Activated naive CD8-positive, alpha-beta T cell treated with anti-CD3 and anti-CD28 coated beads, Interleukin-2, amount 50 U/mL, for 16 hours (primary cell): ENCODE results near the gene TBC1D5.
"Not testable (repeated sequence)": the region's sequence is repeated elsewhere in the genome, so short reads cannot be mapped to it uniquely, and the experiment has no call there.

Experiments used
- DNase-seq: peaks from one replicate; pipeline ENCODE4 v3.0.0-alpha.2; 2020; ENCODE audit warnings: low read depth, low spot score

Gene TBC1D5

GRCh38 chr3:17356585-17356984 is 385.8 kb downstream of the TBC1D5 start:
- DNase-seq = no peak

DNA sequence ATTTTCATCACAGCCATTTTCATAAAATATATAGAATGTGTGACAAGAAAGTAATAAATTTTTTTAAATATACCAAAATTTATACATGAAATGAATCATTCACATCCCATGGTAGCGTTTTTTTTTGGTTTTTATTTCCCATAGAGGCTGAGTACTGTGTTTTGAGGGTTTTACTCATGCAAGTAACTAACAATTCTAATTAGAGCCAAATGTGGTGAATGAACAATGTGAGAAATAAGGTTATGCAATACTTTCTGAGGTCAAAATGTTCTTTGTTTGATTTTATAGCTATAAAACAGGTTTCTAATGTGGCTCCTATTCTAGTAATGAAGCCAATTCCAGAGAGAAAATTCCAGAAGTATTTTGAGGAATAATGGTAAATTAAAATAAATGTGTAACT is 386.8 kb downstream of the TBC1D5 start:
- DNase-seq = no peak

DNA sequence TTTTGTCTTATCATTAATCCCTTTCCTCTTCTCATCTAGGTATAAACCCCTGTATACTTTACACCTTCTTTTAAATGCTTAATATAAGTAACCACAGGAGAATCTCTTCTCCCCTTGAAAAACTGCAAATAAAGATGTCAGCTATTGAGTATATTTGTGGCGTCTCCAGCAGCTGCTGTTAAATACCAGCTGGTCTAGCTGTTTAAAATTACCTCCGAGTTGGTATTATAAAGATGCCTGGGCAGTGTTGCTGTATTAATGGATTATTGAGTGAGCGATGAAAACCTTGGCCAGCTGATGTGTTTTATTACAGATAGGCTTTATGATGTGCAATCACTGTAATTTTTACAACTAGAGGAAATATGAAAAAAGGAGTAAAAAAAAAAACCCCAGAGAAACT is 388.1 kb downstream of the TBC1D5 start:
- no peak for DNase-seq

DNA sequence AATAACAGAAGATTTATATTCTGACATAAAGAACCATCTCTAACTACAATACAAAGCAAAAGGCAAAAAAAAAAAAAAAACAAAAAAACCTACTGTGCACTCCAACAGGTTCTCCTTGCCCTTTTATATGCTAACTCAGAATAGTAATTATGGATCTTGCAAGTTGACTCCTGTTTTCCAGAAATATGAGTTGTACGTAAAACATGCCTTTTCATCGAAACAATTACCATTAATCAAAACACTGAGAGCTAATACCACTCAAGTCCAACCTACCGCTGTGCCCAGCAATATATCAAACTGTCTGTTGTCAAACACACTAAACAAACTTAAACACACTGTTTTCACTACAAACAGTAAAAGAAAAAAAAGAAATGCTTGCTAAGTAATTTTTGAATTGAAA is 389.8 kb downstream of the TBC1D5 start:
- DNase-seq = no peak

GRCh38 chr3:17351193-17351592 is 391.2 kb downstream of the TBC1D5 start:
- not testable (repeated sequence) for DNase-seq

DNA sequence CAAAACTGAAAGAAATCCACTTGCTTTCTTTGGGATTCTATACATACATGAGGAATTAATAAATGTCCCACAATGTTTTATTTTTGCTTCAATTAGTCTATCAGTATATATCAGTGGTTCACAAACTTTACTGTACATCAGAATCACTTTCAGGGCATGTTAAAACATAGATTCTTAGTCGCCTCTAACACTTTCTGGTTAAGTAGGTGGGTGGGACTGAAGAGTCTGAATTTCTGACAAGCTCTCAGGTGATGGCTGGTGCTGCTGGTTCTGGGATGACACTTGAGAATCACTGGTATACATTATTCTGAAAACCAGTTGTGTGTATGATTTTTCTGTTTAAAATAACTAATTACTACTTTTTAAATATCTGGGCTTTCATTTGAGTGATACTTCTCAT is 393.3 kb downstream of the TBC1D5 start:
- no peak for DNase-seq

GRCh38 chr3:17342119-17342518 is 400.3 kb downstream of the TBC1D5 start:
- DNase-seq = no peak

GRCh38 chr3:17340693-17341092 is 401.7 kb downstream of the TBC1D5 start:
- no peak for DNase-seq

GRCh38 chr3:17340261-17340660 is 402.2 kb downstream of the TBC1D5 start:
- DNase-seq = no peak

DNA sequence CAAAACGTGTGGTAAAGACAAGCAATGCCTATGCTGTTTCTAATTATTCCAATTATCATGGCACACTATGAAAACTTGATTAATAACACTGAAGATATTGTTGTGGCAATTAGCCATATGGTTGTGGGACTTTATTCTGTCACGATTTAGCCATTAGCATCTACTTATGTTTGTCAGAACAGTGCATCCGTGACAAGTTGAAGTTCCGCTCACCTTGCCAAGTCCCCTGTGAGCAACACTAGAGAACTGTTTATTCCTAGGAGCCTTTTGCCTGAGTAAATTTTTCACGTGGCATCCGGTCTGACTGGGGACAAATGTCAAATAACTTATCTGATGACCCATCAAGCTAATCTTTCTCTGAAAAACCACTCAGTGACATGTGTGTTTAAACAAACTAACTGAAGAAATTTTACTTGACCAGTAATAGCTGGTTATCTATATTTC is 403.3 kb downstream of the TBC1D5 start:
- DNase-seq = no peak

DNA sequence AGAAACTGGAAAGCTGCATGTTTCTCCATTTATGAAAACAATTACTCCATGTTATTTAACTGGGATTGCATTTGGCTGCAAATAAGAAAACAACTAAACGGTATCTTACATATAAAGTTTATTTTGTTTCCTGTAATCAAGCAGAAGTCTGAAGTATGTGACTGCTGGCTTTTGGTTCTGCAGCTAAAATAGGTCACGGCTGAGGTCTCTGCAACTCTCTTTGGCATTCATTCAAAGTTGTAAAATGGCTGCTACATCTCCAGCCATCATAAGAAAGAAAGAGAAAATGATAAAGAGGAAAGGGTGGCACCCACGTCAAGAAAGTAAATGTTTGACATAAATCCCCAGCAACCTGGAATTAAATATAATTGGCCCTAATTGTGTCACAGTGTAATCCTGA is 406.1 kb downstream of the TBC1D5 start:
- DNase-seq = no peak

GRCh38 chr3:17333893-17334292 is 408.5 kb downstream of the TBC1D5 start:
- DNase-seq = no peak

- DNase-seq = no peak
Observed at GRCh38 chr3:17333446-17333845, 409.0 kb downstream of the TBC1D5 start.

- DNase-seq = no peak
Observed at GRCh38 chr3:17330660-17331059, 411.8 kb downstream of the TBC1D5 start.

GRCh38 chr3:17329927-17330326 is 412.5 kb downstream of the TBC1D5 start:
- DNase-seq = no peak

DNA sequence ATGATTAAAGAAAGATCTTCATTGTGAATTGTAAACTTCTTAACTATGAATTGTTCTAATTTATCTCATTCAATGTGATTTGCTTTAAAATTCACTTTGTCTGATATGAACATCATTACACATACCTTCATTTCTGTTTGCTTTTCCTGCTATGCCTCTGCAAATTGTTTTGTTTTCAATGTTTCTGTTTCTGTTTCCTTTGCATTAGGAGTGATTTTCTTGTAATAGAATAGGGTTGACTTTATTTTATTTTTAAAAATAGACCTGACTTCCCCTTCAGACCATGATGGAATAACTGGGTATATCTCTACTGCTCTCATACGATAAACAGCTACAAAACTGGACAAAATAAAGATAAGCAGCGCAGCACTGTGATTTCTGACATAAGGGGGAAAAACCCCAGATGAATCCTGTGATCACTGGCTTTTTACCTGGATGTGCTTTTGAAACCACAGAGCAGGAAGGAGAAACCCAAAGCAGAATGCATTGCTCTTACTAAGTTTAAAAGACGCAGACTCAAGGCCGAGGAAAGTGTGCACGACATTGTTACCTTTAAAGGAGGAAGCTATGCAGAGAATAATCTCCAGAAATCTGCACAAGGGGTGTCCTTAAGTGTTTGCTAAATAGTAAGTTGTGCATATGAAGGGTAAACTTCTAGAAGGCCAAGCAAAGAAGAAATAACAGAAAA is 420.2 kb downstream of the TBC1D5 start:
- DNase-seq = no peak

DNA sequence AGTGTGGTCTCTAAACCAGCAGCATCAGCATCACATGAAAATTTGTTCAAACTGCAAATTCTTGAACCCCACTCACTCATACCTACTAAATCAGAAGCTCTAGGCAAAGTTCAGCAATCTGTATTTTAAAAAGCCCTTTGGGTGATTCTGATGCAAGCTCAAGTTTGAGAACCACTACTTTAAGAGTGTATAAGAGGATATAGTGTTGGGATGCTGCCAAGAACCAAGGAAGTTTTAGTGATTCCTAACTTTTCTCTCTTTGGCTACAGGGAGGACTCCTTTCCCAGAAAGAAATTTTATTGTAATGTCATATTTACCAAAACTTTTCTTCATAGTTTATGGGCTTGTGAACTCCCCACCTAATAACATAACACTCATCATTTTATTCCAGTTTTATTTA is 422.2 kb downstream of the TBC1D5 start:
- DNase-seq = no peak

- no peak for DNase-seq
Observed at GRCh38 chr3:17315897-17316296, 426.5 kb downstream of the TBC1D5 start.

- DNase-seq = no peak
Observed at GRCh38 chr3:17314171-17314570, 428.3 kb downstream of the TBC1D5 start.

DNA sequence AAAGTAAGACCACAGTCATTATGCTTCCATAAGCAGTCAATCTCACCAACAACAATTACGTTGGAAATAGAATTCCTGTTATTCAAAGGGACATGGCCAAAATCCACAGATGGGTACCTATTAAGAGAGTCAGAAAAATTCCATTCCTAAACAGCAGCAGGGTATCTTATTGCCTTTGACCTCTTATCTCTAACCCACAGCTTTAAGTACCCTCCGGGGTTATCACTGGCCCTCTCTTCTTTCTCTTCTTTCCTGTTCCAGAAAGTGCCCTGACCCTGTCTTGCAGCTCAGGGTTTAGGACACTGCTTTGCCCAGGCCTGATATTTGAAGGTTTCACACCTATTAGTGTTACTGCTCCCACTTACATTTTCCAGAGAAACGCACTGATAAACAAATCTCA is 428.7 kb downstream of the TBC1D5 start:
- DNase-seq = no peak

DNA sequence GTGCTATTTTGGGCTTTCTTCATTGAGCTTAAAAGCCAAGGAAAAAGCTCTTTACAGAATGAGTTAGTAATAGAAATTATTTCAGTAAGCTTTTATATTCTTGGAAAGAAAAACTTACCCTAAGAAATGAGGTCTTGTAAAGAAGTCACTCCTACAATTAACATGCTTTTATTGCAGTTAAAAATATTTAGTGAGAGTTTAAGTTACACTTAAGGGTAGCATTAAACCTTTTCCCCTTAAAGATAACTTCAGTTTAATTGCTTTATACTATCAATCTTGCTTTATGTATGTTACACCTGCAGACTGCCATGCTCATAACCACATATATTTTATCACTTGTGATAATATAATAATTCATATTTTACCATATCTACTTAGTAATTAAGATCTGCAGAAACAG is 431.4 kb downstream of the TBC1D5 start:
- DNase-seq = no peak

DNA sequence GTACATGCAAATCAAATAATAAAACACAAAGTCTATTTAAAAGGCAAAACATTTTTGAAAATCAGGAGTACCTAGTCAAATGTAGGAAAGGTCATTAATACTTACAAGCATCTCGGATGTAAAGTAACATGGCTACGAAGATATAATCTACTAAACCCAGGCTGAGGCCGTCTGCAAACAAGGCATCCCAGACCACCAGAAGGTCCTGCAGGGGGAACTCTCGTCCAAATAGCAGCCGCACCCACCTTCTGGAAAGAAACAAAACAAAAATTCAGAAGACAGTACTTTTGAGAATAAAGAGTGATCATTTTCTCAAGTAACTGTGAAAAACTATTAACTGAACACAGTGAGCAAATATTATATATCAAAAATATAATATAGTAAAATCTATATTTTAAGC is 434.5 kb downstream of the TBC1D5 start:
- DNase-seq = no peak

GRCh38 chr3:17307482-17307881 is 434.9 kb downstream of the TBC1D5 start:
- no peak for DNase-seq

GRCh38 chr3:17304969-17305368 is 437.5 kb downstream of the TBC1D5 start:
- no peak for DNase-seq
